Ovary (tissue), 9 donors: ENCODE data around the gene SLC22A25. TPM values are rescaled to one million over a fixed set of nuclear protein-coding genes. Genes with fewer than 3 reads are reported as not detected.
"Not testable (repeated sequence)": the region's sequence is repeated elsewhere in the genome, so short reads cannot be mapped to it uniquely, and the experiment has no call there.

ENCODE experiments used
- DNase-seq, 5 donors: peaks; one replicate each; pipeline ENCODE4 v3.0.0-alpha.2; 2019 to 2020
- H3K27ac ChIP-seq, 2 donors: fragments of 200-600 bp; one replicate each; pipeline versions ENCODE4 v1.5.1 to v1.8.0; 2019 to 2022
- H3K27me3 ChIP-seq: fragments of 200-600 bp; one replicate; pipeline ENCODE4 v1.8.0; 2022
- H3K36me3 ChIP-seq: fragments of 200-600 bp; sonication (generic); one replicate; pipeline ENCODE4 v1.5.1; 2019
- H3K4me1 ChIP-seq: one replicate; pipeline ENCODE4 v1.8.1; 2013; ENCODE audit warnings: mild to moderate bottlenecking, moderate library complexity; ENCODE audit not compliant: insufficient read depth
- H3K4me3 ChIP-seq: fragments of 200-600 bp; sonication (generic); one replicate; pipeline ENCODE4 v1.5.1; 2017
- H3K9me3 ChIP-seq, 2 donors: fragments of 200-600 bp in 1 of 2; sonication (generic) in 1 of 2; one replicate each; pipeline versions ENCODE4 v1.5.1 to v1.8.1; 2013 to 2019; ENCODE audit warnings: mild to moderate bottlenecking in 1 of 2, moderate library complexity in 1 of 2
- CTCF ChIP-seq, 3 donors: fragments of 450-650 bp in 2 of 3; fragments of 200-600 bp in 1 of 3; IDR thresholded peaks; one replicate each; pipeline versions ENCODE4 v1.5.1 to v1.8.0; 2016 to 2022; ENCODE audit warnings: antibody characterized with exemption in 3 of 3, mild to moderate bottlenecking in 1 of 3
- EP300 ChIP-seq: sonication (generic); formaldehyde crosslinking; IDR thresholded peaks from one replicate; pipeline ENCODE4 v1.6.1; 2017; ENCODE audit warnings: antibody characterized with exemption
- POLR2A ChIP-seq: fragments of 450-650 bp; IDR thresholded peaks from one replicate; pipeline ENCODE4 v1.6.1; 2017; ENCODE audit warnings: antibody characterized with exemption, mild to moderate bottlenecking, moderate library complexity
- WGBS, 3 donors: extraction: QIAGEN DNeasy Blood & Tissue Kit in 1 of 3; methylation state at CpG; one replicate each; pipeline versions ENCODE4 v1.1.5 to v1.1.7; 2013 to 2017; 5-methylcytosine and 5-hydroxymethylcytosine counted together
- intact Hi-C, 4 donors: fragments of 100-400 bp; cut with DNase I; formaldehyde crosslinking; loops; one replicate each; pipeline versions ENCODE4 v1.11.0 to v1.15.1; 2022 to 2023
- polyA plus RNA-seq, 2 donors: library from polyadenylated mRNA; stranded (reverse); fragments of 200-250 nt in 1 of 2; fragments of 350-450 nt in 1 of 2; fragmentation: Illumina TruSeq in 1 of 2; extraction: RNeasy Lipid Tissue Mini Kit (QIAGEN cat#74804) in 1 of 2; gene quantifications; one replicate each; pipeline ENCODE4 v1.2.3, GENCODE V29; 2013 to 2014
- total RNA-seq, 7 donors: library from RNA; depleted of rRNA in 2 of 7; stranded (reverse); fragments of >200 nt in 2 of 7; fragmentation: NEBNext Ultra II Directional in 3 of 7; extraction: Animal tissue kit (Norgen Biotek cat#: 25700) in 3 of 7; gene quantifications; one replicate each; pipeline versions ENCODE4 v1.1.0 to v1.2.4, GENCODE V29; 2016 to 2023
- donor health status: DM: no; HTN: no; CAD: no; lungs with moderate emphysema.
- donor health status: DM: no; HTN: no; CAD: no.
- donor health status: Bipolar disorder and iron deficiency.
- donor health status: DM: yes; HTN: yes; CAD: no.
- donor health status: DM: no; HTN: no; CAD: no.
- donor health status: DM: yes; HTN: yes; CAD: no.

Gene SLC22A25
- total and polyA plus RNA-seq, 9 donors: not detected

GRCh38 chr11:63239254-63239653, 4.1 kb downstream of the SLC22A25 start:
- no peak for TF ChIP-seq EP300
- TF ChIP-seq CTCF (IDR thresholded peaks at IDR 0.05): no peak
- no peak for TF ChIP-seq POLR2A
- H3K9me3 ChIP-seq: peaks cover 0 to 6% of the 10 kb centered on the region in 2 donors
- no peak overlapping the region for H3K27ac ChIP-seq
- H3K36me3 ChIP-seq: no peaks in the 10 kb centered on the region
- no peak for DNase-seq
- no peaks in the 10 kb centered on the region for H3K4me1 ChIP-seq
- no peaks in the 10 kb centered on the region for H3K27me3 ChIP-seq
- intact Hi-C loops: no loop called here
- H3K4me3 ChIP-seq: no peak overlapping the region

GRCh38 chr11:63237413-63237812, 6.0 kb downstream of the SLC22A25 start:
- no peaks in the 10 kb centered on the region for H3K4me1 ChIP-seq
- H3K36me3 ChIP-seq: no peaks in the 10 kb centered on the region
- no peak overlapping the region for H3K4me3 ChIP-seq
- no peak overlapping the region for H3K27ac ChIP-seq
- H3K27me3 ChIP-seq: no peaks in the 10 kb centered on the region
- H3K9me3 ChIP-seq: peaks cover 0 to 6% of the 10 kb centered on the region in 2 donors
- TF ChIP-seq POLR2A: no peak
- TF ChIP-seq EP300: no peak
- TF ChIP-seq CTCF (IDR thresholded peaks at IDR 0.05): no peak
- DNase-seq: no peak
- intact Hi-C loops: no loop called here

- H3K9me3 ChIP-seq, H3K27me3 ChIP-seq, H3K27ac ChIP-seq, DNase-seq, H3K4me3 ChIP-seq, H3K36me3 ChIP-seq, H3K4me1 ChIP-seq, intact Hi-C loops: not testable (repeated sequence)
- 83 to 92% (median 88%) methylated on average over 6 to 8 of the region's 8 CpGs for WGBS, 3 donors
Measured at GRCh38 chr11:63235471-63236461, 7.6 kb downstream of the SLC22A25 start.

GRCh38 chr11:63229815-63230214, 13.6 kb downstream of the SLC22A25 start:
- Histone ChIP-seq H3K27ac (no peak overlapping the region), H3K4me1 (no peaks in the 10 kb centered on the region), H3K4me3 (no peak overlapping the region), H3K36me3 (no peaks in the 10 kb centered on the region), H3K27me3 (no peaks in the 10 kb centered on the region), H3K9me3 (no peaks in the 10 kb centered on the region)
- no peak for DNase-seq
- no peak for TF ChIP-seq EP300
- TF ChIP-seq CTCF (IDR thresholded peaks at IDR 0.05): no peak
- TF ChIP-seq POLR2A: no peak
- WGBS, 3 donors: 2 to 8% (median 3%) methylated on average over 1 of the region's 1 CpG
- intact Hi-C loops: no loop called here

GRCh38 chr11:63227521-63228107, 15.8 kb downstream of the SLC22A25 start:
- no peak overlapping the region for H3K27ac ChIP-seq
- H3K9me3 ChIP-seq: no peaks in the 10 kb centered on the region
- H3K4me3 ChIP-seq: no peak overlapping the region
- intact Hi-C loops: no loop called here
- no peaks in the 10 kb centered on the region for H3K27me3 ChIP-seq
- TF ChIP-seq CTCF (IDR thresholded peaks at IDR 0.05): no peak
- no peak for TF ChIP-seq POLR2A
- no peak for TF ChIP-seq EP300
- no peak for DNase-seq
- no peaks in the 10 kb centered on the region for H3K4me1 ChIP-seq
- no peaks in the 10 kb centered on the region for H3K36me3 ChIP-seq
- 87 to 97% (median 88%) methylated on average over 2 of the region's 2 CpGs for WGBS, 3 donors
